ENCODE measurements around the gene SEMA6C.

DNA sequence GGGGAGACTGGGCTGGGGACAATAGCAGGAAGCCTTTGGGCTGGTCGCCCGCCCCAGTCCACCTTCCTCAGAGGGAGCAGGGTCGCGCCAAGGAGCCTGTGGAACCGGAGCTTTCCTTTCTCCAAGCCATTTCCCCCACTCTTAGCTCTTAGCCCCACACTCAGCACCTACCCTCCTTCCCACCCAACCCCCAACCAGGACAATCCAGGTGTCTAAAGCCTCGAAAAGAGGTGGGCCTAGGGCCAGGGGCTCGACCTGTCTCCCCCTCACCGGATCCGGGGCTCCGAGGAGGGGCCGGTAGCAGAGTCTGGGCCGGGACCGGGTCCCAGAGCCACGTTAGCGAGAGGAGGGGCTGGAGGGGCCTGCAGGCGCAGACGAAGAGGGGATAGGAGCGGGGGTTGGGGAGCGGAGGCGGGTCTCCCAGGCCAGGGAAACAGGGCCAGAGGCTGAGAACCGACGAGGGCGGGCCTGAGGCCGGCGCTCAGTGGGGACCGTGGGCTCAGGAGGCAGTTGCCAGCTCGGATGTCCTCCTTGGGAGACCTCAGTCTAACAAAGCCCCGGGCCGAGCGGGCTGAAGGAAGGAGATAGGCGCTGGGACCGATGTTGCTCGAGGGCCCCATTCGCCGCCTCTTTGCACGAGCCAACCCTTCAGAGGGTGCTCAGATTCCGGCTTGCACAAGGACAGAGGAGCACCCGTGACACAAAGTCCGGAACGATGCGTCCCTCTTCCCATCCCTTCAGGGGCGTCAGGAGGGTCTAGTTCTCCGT, 943 bp downstream of the SEMA6C start:
- TF ChIP-seq GATA2 (IDR thresholded peaks at IDR 0.05; ENCODE audit: low read depth, low read length) = no peak
- TF ChIP-seq GATA3 (IDR thresholded peaks at IDR 0.05; ENCODE audit: low read depth, low read length) = no peak

Data from SH-SY5Y (cell line).